Measurements from ENCODE around the gene TIMM44.

GRCh38 chr19:7932276-7932929 lies 11.1 kb downstream of the TIMM44 start:
- TF ChIP-seq CTCF (IDR thresholded peaks at IDR 0.05 in 8 of 11, conservative IDR thresholded peaks at IDR 0.05 in 3 of 11) (no peak), POLR2A (IDR thresholded peaks at IDR 0.05) (no peak), POLR2AphosphoS5 (IDR thresholded peaks at IDR 0.05) (no peak)
